Thymus (tissue), 14 donors: ENCODE data around the gene DNAJC7. TPM values are rescaled to one million over a fixed set of nuclear protein-coding genes. Genes with fewer than 3 reads are reported as not detected.

Experiments used
- DNase-seq, 9 donors: peaks; one replicate each; pipeline ENCODE4 v3.0.0-alpha.2; 2013; ENCODE audit warnings: low spot score in 9 of 9, low read depth in 6 of 9, missing footprints in 1 of 9
- H3K27ac ChIP-seq, 2 donors: one replicate each; pipeline ENCODE4 v1.5.1; 2013; ENCODE audit warnings: control low read depth in 1 of 2, low read depth in 1 of 2, low read length in 1 of 2, mild to moderate bottlenecking in 1 of 2, moderate library complexity in 1 of 2
- H3K27me3 ChIP-seq, 2 donors: one replicate each; pipeline ENCODE4 v1.5.1; 2013; ENCODE audit warnings: low read length in 1 of 2; ENCODE audit not compliant: control insufficient read depth in 2 of 2, insufficient read depth in 1 of 2
- H3K36me3 ChIP-seq, 2 donors: one replicate each; pipeline ENCODE4 v1.5.1; 2013; ENCODE audit warnings: low read length in 1 of 2, mild to moderate bottlenecking in 1 of 2, moderate library complexity in 1 of 2; ENCODE audit not compliant: control insufficient read depth in 2 of 2, insufficient read depth in 2 of 2
- H3K4me1 ChIP-seq, 2 donors: one replicate each; pipeline ENCODE4 v1.5.1; 2013; ENCODE audit warnings: low read length in 2 of 2; ENCODE audit not compliant: control insufficient read depth in 2 of 2, insufficient read depth in 2 of 2
- H3K4me3 ChIP-seq, 2 donors: one replicate each; pipeline ENCODE4 v1.5.1; 2013; ENCODE audit warnings: low read length in 2 of 2, control low read depth in 1 of 2, mild to moderate bottlenecking in 1 of 2
- H3K9me3 ChIP-seq, 2 donors: one replicate each; pipeline ENCODE4 v1.5.1; 2013; ENCODE audit warnings: low read length in 1 of 2, mild to moderate bottlenecking in 1 of 2; ENCODE audit not compliant: control insufficient read depth in 2 of 2, insufficient read depth in 1 of 2
- WGBS: extraction: QIAGEN DNeasy Blood & Tissue Kit; methylation state at CpG from one replicate; pipeline ENCODE4 v1.1.7; 2013; 5-methylcytosine and 5-hydroxymethylcytosine counted together
- long read RNA-seq, 10 donors: transcript quantifications; one replicate each; lab custom pipeline, GENCODE V29; 2026
- polyA plus RNA-seq: library from polyadenylated mRNA; stranded (reverse); fragments of 200-250 nt; gene quantifications from one replicate; pipeline ENCODE4 v1.2.3, GENCODE V29; 2013
- total RNA-seq: library from RNA; stranded (reverse); fragments of 120-200 nt; gene quantifications from one replicate; pipeline ENCODE4 v1.2.4, GENCODE V29; 2013
- donor health status: healthy.

Gene DNAJC7
- total RNA-seq (99.1 TPM), polyA plus RNA-seq (95.7 TPM)
- long read RNA-seq, donor 1, partial matches to known transcripts: 0 of 6 reads
- long read RNA-seq, donor 1, other reads (novel, unspliced or antisense): 0 of 6 reads
- long read RNA-seq, donor 2: 0 reads
- long read RNA-seq, donor 3, transcript DNAJC7-203 (14 exons, 2,022 nt): minor isoform, 24 of 141 reads
- long read RNA-seq, donor 3, transcript DNAJC7-217 (1 exons, 1,762 nt): major isoform, 29 of 141 reads
- long read RNA-seq, donor 3, partial matches to known transcripts: 61 of 141 reads
- long read RNA-seq, donor 3, other reads (novel, unspliced or antisense): 24 of 141 reads
- long read RNA-seq, donor 4, transcript DNAJC7-203 (14 exons, 2,022 nt): minor isoform, 6 of 19 reads
- long read RNA-seq, donor 4, transcript DNAJC7-217 (1 exons, 1,762 nt): major isoform, 12 of 19 reads
- long read RNA-seq, donor 4, partial matches to known transcripts: 0 of 19 reads
- long read RNA-seq, donor 4, other reads (novel, unspliced or antisense): 0 of 19 reads
- long read RNA-seq, donor 5, transcript DNAJC7-217 (1 exons, 1,762 nt): major isoform, 37 of 92 reads
- long read RNA-seq, donor 5, transcript DNAJC7-203 (14 exons, 2,022 nt): minor isoform, 20 of 92 reads
- long read RNA-seq, donor 5, partial matches to known transcripts: 35 of 92 reads
- long read RNA-seq, donor 5, other reads (novel, unspliced or antisense): 0 of 92 reads
- long read RNA-seq, donor 6, transcript DNAJC7-217 (1 exons, 1,762 nt): major isoform, 25 of 52 reads
- long read RNA-seq, donor 6, transcript DNAJC7-203 (14 exons, 2,022 nt): minor isoform, 15 of 52 reads
- long read RNA-seq, donor 6, partial matches to known transcripts: 11 of 52 reads
- long read RNA-seq, donor 6, other reads (novel, unspliced or antisense): 0 of 52 reads
- long read RNA-seq, donor 7, transcript DNAJC7-217 (1 exons, 1,762 nt): minor isoform, 7 of 49 reads
- long read RNA-seq, donor 7, transcript DNAJC7-203 (14 exons, 2,022 nt): major isoform, 18 of 49 reads
- long read RNA-seq, donor 7, partial matches to known transcripts: 21 of 49 reads
- long read RNA-seq, donor 7, other reads (novel, unspliced or antisense): 0 of 49 reads
- long read RNA-seq, donor 8, transcript DNAJC7-217 (1 exons, 1,762 nt): major isoform, 6 of 13 reads
- long read RNA-seq, donor 8, transcript DNAJC7-203 (14 exons, 2,022 nt): major isoform, 6 of 13 reads
- long read RNA-seq, donor 8, partial matches to known transcripts: 0 of 13 reads
- long read RNA-seq, donor 8, other reads (novel, unspliced or antisense): 0 of 13 reads
- long read RNA-seq, donor 9, transcript DNAJC7-203 (14 exons, 2,022 nt): minor isoform, 7 of 30 reads
- long read RNA-seq, donor 9, transcript DNAJC7-217 (1 exons, 1,762 nt): major isoform, 12 of 30 reads
- long read RNA-seq, donor 9, partial matches to known transcripts: 11 of 30 reads
- long read RNA-seq, donor 9, other reads (novel, unspliced or antisense): 0 of 30 reads
- long read RNA-seq, donor 10, transcript DNAJC7-203 (14 exons, 2,022 nt): major isoform, 13 of 40 reads
- long read RNA-seq, donor 10, partial matches to known transcripts: 13 of 40 reads
- long read RNA-seq, donor 10, other reads (novel, unspliced or antisense): 9 of 40 reads

GRCh38 chr17:42016941-42017865 is at the start of gene DNAJC7:
DNAJC7 (minus strand) TSS chr17:42017439; CDS start chr17:42017416, 23 bp downstream.
- Histone ChIP-seq H3K36me3 (peaks cover 2% of the 10 kb centered on the region in 2 donors), H3K4me1 (peaks cover 25 to 33% of the 10 kb centered on the region in 2 donors), H3K9me3 (peaks cover 0 to 8% of the 10 kb centered on the region in 2 donors), H3K27me3 (no peaks in the 10 kb centered on the region), H3K27ac (peak within 1 kb of the TSS; percentile 96), H3K4me3 (peak within 1 kb of the TSS; percentile 79 to 99)
- DNase-seq: peak; percentile 66 to 95 (median 85)
- WGBS: under 1% methylated on average over 70 of the region's 70 CpGs

- Histone ChIP-seq H3K27ac (peak overlapping the region in 1 of 2 donors; percentile 50), H3K9me3 (peaks cover 0 to 2% of the 10 kb centered on the region in 2 donors), H3K36me3 (no peaks in the 10 kb centered on the region), H3K4me3 (no peak overlapping the region), H3K27me3 (no peaks in the 10 kb centered on the region), H3K4me1 (peaks cover 42 to 59% of the 10 kb centered on the region in 2 donors)
- WGBS: 50% methylated on average over 2 of the region's 2 CpGs
- peak in 2 of 9 donors; percentile 58 to 71 for DNase-seq
Measured at GRCh38 chr17:42065201-42065600, 48.0 kb upstream of the DNAJC7 start.

GRCh38 chr17:42062681-42063080 is 45.4 kb upstream of the DNAJC7 start:
- Histone ChIP-seq H3K4me3 (no peak overlapping the region), H3K4me1 (peaks cover 66 to 79% of the 10 kb centered on the region in 2 donors), H3K27ac (peak overlapping the region; percentile 43 to 57), H3K27me3 (no peaks in the 10 kb centered on the region), H3K36me3 (peaks cover 0 to 3% of the 10 kb centered on the region in 2 donors), H3K9me3 (peaks cover 0 to 2% of the 10 kb centered on the region in 2 donors)
- WGBS: 31% methylated on average over 14 of the region's 14 CpGs
- DNase-seq: peak in 4 of 9 donors; percentile 43 to 80 (median 57)

DNA sequence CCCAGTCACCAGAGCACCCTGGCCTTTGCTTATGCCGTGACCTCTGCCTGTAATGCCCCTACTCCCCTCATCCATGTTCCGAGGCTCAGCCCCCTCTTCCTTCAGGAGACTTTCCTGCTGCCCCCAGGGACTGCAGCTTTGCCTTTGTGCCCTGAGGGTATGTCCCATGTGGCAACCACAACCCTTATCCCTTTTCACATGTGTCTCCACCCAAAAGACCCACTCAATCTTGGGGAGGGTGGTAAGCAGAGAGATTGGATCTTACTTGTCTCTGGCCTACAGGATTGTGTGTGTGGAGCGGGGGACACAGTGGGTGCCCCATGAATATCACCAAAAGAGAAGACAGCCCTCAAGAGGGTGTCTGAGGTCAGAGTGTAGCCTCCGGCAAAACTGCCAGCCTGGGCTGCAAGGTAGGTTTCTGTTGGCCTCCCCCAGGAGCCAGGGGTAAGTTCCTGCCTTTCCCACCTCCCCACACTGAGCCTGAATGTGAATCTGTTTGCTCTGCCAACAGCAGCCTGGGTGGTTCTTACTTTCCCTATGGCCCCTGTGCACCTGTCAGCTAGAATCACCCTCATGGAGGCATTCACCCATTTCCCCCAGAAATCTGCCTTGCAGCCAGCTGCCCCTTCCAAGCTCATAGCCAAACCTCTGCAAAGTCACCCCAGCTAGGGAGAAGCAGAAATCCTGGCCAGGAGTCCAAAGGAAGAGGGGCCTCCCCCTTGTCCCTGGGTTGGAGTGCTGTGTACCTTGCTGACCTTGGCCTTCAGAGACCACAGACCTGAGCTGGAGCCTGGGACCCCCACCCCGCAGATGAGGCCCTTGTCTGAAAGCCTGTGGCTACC is 44.6 kb upstream of the DNAJC7 start:
- DNase-seq: peak in 1 of 9 donors; percentile 59
- Histone ChIP-seq H3K9me3 (peaks cover 0 to 8% of the 10 kb centered on the region in 2 donors), H3K4me3 (no peak overlapping the region), H3K27me3 (no peaks in the 10 kb centered on the region), H3K36me3 (peaks cover 0 to 3% of the 10 kb centered on the region in 2 donors), H3K27ac (peak overlapping the region; percentile 55 to 57), H3K4me1 (peaks cover 71 to 80% of the 10 kb centered on the region in 2 donors)
- WGBS: 63% methylated on average over 5 of the region's 5 CpGs

- peaks cover 0 to 3% of the 10 kb centered on the region in 2 donors for H3K36me3 ChIP-seq
- peak overlapping the region in 1 of 2 donors; percentile 68 for H3K27ac ChIP-seq
- no peak overlapping the region for H3K4me3 ChIP-seq
- peaks cover 0 to 8% of the 10 kb centered on the region in 2 donors for H3K9me3 ChIP-seq
- no peaks in the 10 kb centered on the region for H3K27me3 ChIP-seq
- DNase-seq: no peak
- peaks cover 73 to 88% of the 10 kb centered on the region in 2 donors for H3K4me1 ChIP-seq
- WGBS: 78% methylated on average over 4 of the region's 4 CpGs
Measured at GRCh38 chr17:42060231-42060630, 43.0 kb upstream of the DNAJC7 start.

GRCh38 chr17:42059815-42060214 is 42.6 kb upstream of the DNAJC7 start:
- peaks cover 71 to 88% of the 10 kb centered on the region in 2 donors for H3K4me1 ChIP-seq
- WGBS: 6% methylated on average over 4 of the region's 4 CpGs

GRCh38 chr17:42058063-42058462 is 40.8 kb upstream of the DNAJC7 start:
- Histone ChIP-seq H3K9me3 (peaks cover 0 to 17% of the 10 kb centered on the region in 2 donors), H3K27me3 (peaks cover 0 to 16% of the 10 kb centered on the region in 2 donors)
- 52% methylated on average over 7 of the region's 7 CpGs for WGBS

More at GRCh38 chr17:42059815-42060214, 42.6 kb upstream of the DNAJC7 start:
- peaks cover 0 to 3% of the 10 kb centered on the region in 2 donors for H3K36me3 ChIP-seq
- DNase-seq: peak in 1 of 9 donors; percentile 66
- peaks cover 0 to 1% of the 10 kb centered on the region in 2 donors for H3K27me3 ChIP-seq
- peaks cover 0 to 8% of the 10 kb centered on the region in 2 donors for H3K9me3 ChIP-seq
- no peak overlapping the region for H3K4me3 ChIP-seq
- H3K27ac ChIP-seq: peak overlapping the region in 1 of 2 donors; percentile 68

More at GRCh38 chr17:42058063-42058462, 40.8 kb upstream of the DNAJC7 start:
- H3K27ac ChIP-seq: no peak overlapping the region
- no peak overlapping the region for H3K4me3 ChIP-seq
- no peak for DNase-seq
- peaks cover 73 to 81% of the 10 kb centered on the region in 2 donors for H3K4me1 ChIP-seq
- H3K36me3 ChIP-seq: peaks cover 0 to 3% of the 10 kb centered on the region in 2 donors
